Activated CD8-positive, alpha-beta memory T cell treated with anti-CD3 and anti-CD28 coated beads for 4 hours (primary cell): ENCODE data around the gene RGS8.
"Not testable (repeated sequence)": the region's sequence is repeated elsewhere in the genome, so short reads cannot be mapped to it uniquely, and the experiment has no call there.

Experiments used
- DNase-seq, 2 donors: peaks; one replicate each; pipeline ENCODE4 v3.0.0-alpha.2; 2020; ENCODE audit warnings: low read depth in 2 of 2

The RGS8 gene

GRCh38 chr1:182702826-182703524 lies 18.6 kb upstream of the RGS8 start:
- no peak for DNase-seq

DNA sequence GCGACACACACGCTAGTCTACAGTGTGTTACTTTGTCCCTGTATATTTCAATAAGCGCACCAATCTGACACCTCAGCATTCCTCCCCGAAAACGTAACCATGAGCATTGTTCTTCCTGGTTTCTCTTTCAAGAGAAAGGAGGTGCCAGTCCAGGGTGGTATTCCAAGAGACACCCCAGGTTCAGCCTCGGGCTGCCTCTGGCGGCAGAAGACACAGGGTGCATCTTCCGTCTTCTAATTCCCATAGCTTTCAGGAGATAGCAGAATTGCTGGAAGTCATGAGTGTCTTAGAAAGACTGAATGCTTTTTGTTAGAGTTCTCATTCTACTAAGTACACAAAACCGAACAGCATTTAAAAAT lies 15.9 kb upstream of the RGS8 start:
- DNase-seq: no peak

DNA sequence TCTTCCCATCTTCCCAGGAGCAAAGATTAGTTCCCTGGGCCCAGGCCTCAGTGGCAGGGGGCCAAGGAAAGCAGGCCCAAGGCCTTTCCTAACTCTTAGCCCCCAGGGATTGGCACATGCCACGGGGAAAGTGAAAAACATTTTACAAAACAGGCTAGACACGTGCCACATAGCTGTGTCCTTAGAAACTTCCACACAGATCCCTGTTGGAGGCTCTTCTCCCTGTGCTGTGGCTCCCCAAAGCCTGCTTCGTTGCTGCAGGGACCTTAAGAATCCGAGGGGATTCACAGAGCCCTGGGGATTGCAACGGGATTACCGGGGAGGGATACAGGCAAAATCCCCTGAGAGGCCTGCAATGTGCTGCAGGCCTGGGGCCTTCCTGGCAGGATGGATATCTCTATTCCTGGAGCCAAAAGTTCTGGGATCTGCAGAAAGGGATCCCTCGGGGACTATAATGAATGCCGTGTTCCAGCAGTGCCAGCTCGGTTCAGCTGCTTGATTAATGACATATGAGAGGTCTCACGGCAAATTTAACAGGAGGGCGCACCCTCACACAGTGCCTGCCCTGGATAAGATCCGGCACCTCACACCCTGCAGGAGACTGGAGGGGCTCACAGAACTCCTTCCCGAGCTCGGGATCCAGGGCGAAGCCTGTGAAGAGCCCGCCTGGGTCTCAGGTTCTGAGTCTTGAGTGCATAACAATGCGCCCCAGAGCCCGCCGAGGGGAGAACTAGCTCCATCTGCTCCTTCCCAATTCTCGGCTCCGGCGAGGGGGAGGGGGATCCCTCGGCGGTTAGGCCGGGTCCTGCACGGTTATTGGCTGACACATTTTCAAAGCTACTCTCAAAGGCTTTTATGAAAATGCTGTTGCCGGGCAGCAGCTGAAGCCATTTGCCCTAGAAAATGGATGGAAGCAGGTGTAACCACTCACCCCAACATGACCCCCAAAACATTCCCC lies 15.3 kb upstream of the RGS8 start:
- DNase-seq: no peak

DNA sequence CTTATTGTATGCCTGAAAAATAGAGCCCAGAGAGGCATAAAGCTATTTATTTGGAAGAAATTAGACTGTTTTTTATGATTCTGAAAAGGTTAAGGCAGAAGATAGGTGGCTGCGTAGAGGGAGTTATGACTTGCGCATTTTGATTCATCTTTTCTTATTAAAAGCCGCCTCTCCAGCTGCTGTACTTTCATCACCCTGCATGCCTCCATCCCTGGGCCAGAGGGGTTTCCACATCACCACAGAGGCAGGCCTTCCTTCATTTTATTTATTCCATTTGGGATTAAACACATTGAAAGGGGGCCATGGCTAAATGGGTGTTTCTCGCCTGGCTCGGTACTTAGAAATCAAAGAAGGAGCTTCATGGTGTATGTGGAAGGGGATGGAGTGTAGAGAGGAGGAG lies 14.6 kb upstream of the RGS8 start:
- DNase-seq: no peak

GRCh38 chr1:182693139-182693538 lies 8.8 kb upstream of the RGS8 start:
- DNase-seq: not testable (repeated sequence)

GRCh38 chr1:182690886-182691443 lies 6.6 kb upstream of the RGS8 start:
- no peak for DNase-seq

- no peak for DNase-seq
Measured at GRCh38 chr1:182688436-182689205, 4.2 kb upstream of the RGS8 start.

DNA sequence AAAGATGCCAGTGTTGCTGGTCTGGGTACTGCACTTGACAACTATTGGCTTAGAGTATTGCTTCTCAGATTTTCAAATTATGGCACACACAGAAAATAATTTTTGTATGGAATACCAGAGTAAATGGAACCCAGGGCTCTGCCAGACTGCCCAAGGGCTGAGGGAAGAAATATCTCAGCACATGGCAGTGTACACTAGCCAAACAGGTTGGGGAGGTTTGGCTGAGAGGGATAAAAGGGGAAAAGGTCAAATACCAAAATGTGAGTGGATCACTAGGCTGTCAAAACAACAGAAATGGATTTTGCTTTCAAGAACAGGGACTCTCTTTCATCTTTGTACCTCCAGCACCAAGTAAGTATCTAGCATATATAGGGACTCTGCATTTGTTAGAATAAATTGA lies 3.0 kb upstream of the RGS8 start:
- no peak for DNase-seq

- no peak for DNase-seq
Measured at GRCh38 chr1:182686446-182686845, 2.1 kb upstream of the RGS8 start.

GRCh38 chr1:182685215-182685614 lies 828 bp upstream of the RGS8 start:
- DNase-seq: no peak

- no peak for DNase-seq
Measured at GRCh38 chr1:182682898-182683501, 1.4 kb downstream of the RGS8 start.

- no peak for DNase-seq
Measured at GRCh38 chr1:182682406-182682805, 2.0 kb downstream of the RGS8 start.

DNA sequence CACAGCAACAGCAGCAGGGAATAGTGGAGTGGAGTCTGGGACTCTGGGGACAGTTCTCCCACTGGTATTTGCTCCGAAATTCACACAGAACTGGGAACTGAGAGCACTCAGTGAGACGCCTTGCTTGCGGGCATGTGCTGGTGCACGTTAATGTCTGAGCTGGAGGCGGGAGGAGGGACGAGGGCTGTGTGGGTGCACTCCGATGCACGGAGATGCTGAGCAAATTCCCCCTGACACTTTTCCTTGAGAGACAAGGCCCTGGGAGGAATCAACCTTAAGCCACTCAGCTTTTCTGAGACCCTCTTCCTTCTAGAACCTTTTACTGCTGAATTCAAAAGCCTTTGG lies 2.8 kb downstream of the RGS8 start:
- no peak for DNase-seq

DNA sequence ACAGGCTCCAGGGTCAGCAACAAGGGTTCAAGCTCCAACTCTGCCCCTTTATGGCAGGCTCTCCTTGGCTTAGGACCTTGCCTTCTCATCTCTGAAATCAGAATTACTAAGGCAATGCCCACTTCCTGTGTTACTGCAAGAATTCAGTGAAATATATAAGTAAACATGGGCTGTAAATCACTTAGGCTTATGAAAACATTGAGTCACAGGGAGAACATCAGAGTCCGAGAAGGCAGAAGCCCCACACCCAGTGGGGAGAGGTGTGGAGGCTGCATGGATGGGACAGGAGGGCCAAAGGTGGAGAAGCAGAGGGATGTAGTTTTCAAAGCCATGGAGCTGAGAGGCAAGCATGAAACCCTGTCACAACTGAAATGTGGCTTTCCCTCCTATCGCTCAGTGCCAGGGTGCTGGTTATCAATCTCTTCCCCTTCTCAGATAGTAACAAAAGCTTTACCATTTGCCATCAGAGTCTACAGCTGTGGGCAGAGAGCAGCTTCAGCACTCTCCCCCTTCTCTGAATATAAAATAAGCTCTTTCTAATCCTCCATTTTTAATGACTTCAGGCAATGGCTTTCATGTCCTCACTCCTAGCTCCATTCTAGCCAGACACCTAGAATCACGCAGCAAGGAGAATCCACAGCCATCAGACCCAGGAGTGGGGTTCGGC lies 3.4 kb downstream of the RGS8 start:
- DNase-seq: no peak

DNA sequence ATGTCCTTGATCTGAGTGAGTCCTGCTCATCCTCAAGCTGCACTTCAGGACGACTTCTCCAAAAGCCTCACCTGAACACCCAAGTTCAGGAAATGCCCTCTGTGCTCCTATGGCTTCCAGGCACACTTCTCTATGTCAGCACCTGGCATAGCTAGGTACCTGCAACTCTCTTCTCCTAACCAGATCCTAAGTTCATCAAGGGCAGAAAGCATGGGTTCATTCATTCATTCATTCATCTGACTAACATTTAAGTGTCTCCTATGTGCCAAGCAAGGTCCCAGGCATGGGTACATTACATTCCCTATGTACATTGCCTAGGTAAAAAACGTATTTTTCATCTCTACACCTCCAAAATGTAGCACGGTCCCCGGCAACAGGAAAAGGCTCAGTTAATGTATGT lies 4.0 kb downstream of the RGS8 start:
- DNase-seq: no peak

GRCh38 chr1:182679684-182680083 lies 4.7 kb downstream of the RGS8 start:
- DNase-seq: no peak

DNA sequence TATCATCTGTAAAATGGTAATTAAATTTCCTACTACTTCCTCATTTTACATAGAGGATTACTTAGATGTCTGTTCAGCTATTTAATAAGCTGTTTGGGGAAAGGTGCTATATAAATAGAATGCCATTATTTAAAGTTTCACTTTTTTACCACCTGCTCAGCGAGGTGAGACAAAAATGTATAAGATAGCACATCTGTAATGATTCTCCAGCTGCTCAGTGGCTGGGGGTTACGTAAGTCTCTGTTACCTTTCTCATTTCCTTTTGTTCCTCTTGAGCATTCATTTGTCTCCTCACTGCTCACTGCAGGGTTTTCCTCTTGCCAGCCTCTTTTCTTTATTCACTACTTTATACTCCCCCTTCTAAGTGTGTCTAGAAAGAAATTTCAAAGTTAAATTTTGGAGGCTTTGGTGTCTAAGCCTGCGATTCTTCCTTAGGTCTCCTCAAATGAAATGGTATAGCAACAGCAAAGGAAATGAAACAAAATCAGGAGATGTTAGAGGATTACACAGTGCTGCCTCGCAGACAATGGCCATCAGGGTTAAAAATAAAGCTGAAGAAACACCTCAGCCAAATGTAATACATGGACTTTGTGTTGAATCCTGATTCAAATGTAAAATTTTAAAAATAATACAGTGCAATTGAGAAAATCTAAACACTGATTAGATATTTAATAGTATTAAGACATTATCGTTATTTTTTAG lies 6.8 kb downstream of the RGS8 start:
- DNase-seq: no peak

- no peak for DNase-seq
Measured at GRCh38 chr1:182676274-182676673, 8.1 kb downstream of the RGS8 start.

GRCh38 chr1:182674346-182675246 lies 9.8 kb downstream of the RGS8 start:
- DNase-seq: no peak

DNA sequence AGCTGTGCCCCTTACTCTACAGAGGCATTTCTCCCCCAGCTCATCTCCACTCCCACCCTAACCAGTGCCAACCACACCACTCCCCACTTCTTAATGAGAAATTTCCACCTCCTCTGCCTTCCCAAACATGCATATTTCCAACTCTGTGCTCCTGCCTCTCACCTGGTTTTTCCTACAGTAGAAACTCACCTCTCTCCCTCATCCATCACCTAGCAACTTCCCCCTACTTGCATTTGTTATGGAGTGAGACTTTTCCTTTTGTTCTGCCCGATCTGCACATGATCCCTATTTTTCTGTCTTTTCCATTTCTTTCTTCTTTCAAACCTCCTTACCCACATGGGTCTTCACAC lies 11.9 kb downstream of the RGS8 start:
- no peak for DNase-seq
